Urothelium cell line (cell line): ENCODE data around the gene CAMK1G.

Experiments used
- DNase-seq: peaks from one replicate; pipeline ENCODE4 v3.0.0; 2011; ENCODE audit warnings: low spot score, mixed read lengths
- FAIRE-seq: peaks from 2 replicates; lab custom pipeline; 2011; peaks lifted over from hg19 to GRCh38; lab: Jason Lieb, UNC

The CAMK1G gene

GRCh38 chr1:209597499-209597898 is 14.0 kb downstream of the CAMK1G start:
- no peak for FAIRE-seq
- no peak for DNase-seq

- FAIRE-seq, result no peak
- DNase-seq, result no peak
Observed at GRCh38 chr1:209598227-209598626, 14.7 kb downstream of the CAMK1G start.

- DNase-seq (no peak), FAIRE-seq (no peak)
Observed at GRCh38 chr1:209600541-209600940, 17.0 kb downstream of the CAMK1G start.

DNA sequence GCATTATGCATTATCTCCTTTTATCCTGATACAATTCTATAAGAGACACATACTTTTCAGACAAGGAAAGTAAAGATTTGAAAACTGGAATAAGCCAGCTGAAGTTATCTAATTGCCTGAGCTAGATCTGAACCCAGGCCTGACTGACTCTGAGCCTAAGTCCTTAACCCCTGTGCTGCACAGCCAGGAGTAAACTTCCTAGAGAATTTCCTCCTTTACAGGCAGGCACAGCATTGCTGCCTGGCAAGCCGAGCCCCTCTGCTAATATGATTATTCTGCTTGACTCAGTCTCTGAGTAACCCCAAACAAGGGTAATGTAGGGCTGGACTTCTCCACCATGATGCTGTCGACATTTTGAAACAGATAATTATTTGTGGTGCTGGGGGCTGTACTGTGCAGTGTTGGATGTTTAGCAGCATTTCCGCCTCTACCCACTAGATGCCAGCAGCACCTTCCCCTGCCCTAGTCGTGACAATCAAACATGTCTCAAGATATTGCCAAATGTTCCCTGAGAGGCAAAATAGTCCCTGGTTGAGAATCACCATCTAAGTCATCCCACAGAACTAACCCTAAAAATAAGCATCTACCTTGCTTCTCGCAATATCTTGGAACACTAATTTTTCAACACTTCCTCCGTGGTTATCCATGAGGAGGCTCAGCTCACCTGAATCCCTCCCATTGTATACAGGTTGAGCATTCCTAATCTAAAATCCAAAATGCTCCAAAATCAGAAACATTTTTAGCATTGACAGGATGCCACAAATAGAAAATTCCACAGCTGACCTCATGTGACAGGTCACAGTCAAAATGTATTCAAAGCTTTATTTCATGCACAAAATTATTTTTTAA is 18.5 kb downstream of the CAMK1G start:
- DNase-seq (peak; percentile 63), FAIRE-seq (peak; percentile 27)

DNA sequence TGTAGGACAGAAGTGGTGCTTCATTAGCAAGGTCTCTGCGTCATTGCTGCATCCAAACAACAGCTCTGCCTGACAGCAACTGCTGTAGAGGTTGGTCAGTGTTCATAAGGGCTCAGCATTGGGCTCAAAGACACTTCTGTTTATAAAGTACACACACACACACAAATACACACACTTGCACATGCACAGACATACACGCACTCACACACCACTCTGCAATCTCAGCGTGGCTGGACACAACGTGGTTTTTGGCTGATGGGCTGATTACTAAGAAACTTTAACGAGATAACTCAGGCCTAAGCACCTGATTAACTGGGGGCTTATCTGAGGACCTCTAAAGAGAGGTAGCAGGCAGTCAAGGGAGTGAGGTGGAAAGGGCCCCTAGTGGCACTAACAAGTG is 20.4 kb downstream of the CAMK1G start:
- FAIRE-seq (no peak), DNase-seq (no peak)

- peak; percentile 17 for DNase-seq
- FAIRE-seq, result no peak
Observed at GRCh38 chr1:209607102-209607794, 23.7 kb downstream of the CAMK1G start.

- DNase-seq, result no peak
- FAIRE-seq, result no peak
Observed at GRCh38 chr1:209607795-209608178, 24.3 kb downstream of the CAMK1G start.

DNA sequence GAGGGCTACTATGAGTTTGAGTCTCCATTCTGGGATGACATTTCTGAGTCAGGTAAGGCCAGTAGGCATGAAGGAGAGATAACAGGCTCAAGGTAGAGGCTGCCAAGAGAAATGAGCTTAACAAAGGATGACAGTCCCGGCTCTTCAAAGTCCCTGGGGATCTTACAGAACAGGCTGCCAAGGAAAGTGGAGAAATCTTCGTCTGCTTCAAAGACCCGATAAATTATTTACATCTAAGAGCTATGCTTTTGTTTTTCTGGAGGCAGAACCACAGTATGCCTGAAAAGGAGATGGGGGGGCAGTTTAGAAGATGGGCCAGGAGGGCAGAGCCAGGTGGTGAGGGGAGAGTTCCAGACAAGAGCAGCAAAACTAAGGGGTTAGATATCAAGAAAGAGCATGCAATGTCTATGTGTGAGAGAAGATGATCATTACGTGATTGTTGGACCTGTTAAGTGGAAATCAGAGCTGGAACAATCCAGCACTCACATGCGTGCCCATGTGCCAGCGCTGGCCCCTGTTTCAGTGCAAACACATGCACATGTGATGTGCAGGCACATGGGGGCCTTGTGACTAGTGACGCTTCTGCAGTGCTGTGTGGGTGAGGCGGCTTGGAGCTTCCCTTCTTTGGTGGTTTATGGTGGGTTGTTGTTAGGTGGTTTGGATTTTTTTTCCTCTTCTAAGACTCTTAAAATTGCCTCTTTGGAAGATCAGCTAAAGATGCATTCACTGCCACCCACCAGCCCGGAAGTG is 25.7 kb downstream of the CAMK1G start:
- FAIRE-seq, result no peak
- no peak for DNase-seq

GRCh38 chr1:209609791-209610630 is 26.5 kb downstream of the CAMK1G start:
- peak; percentile 13 for FAIRE-seq
- peak; percentile 30 for DNase-seq

GRCh38 chr1:209610631-209610905 is 27.1 kb downstream of the CAMK1G start:
- DNase-seq (no peak), FAIRE-seq (no peak)

- DNase-seq, result no peak
- no peak for FAIRE-seq
Observed at GRCh38 chr1:209611771-209612570, 28.5 kb downstream of the CAMK1G start.

GRCh38 chr1:209612646-209613399 is 29.3 kb downstream of the CAMK1G start:
- no peak for DNase-seq

DNA sequence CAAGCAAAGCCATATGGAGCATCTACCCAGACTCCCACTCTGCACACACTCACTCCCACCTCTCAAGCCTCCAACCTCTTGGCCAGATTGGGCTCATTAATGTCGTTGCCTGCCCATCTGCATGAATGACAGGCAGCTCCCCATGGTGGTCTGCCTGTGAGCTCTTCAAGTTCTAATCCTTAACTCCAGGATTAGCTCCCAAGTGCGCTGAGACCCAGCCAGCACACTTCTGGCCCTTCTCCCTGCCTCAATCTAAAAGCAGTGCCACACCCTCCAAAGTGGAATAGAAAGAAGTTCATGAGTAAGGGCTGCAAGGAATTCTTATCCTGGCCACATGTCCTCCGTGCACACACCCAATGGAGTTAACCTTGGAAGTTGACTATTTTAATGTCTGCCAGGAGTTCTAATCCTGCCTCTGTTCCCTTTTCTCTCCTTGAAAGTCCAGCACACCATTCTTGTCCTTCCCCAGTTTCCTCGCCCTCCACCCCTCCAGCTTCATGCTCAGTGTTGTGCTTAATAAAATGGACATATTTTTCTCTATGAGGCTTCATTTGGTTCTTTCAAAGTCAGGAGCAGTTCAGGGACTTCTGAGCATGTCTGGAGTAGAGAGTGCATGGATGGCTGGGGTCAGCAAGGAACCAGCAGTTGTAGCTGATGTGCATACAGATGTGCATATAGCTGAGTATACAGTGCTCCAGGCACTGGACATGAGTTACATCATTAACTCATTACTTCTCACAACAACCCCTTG is 30.1 kb downstream of the CAMK1G start:
- DNase-seq, result no peak
- FAIRE-seq, result no peak

More at GRCh38 chr1:209612646-209613399, 29.3 kb downstream of the CAMK1G start:
- no peak for FAIRE-seq

GRCh38 chr1:209614151-209614420 is 30.6 kb downstream of the CAMK1G start:
- no peak for DNase-seq
- FAIRE-seq, result no peak

- no peak for FAIRE-seq
Observed at GRCh38 chr1:209614906-209615305, 31.4 kb downstream of the CAMK1G start.

GRCh38 chr1:209616366-209617046 is 33.0 kb downstream of the CAMK1G start:
- FAIRE-seq (no peak), DNase-seq (no peak)

More at GRCh38 chr1:209614906-209615305, 31.4 kb downstream of the CAMK1G start:
- no peak for DNase-seq

DNA sequence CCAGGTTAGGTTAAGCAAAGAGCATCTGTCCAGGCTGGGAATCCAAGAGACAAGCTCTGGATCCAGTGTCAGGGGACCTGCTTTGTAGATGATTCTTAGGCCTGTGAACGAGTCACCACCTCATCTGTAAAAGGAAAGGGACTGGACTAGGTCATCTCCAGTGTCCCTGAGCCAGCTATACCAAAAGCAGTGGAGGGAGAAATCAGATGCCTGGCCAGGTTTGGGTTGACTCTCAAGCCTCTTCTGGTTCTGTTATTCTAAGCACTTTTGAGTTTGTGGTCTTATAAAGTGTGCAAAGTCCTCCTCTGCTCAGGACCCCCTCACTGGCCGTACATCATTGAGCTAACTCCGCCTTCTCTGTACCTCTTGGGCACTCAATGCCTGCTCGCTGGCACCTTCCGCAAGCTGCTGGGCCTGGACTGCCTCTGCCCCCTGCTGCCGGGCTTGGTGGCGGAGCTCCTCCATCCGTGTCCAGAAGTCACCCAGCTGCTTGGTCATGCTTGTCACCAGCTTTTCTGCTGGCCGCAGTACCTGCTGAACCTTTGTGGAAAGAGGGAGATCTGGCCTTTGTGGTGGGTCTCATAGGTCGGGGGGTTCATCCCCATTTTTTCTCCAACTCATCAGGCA is 33.6 kb downstream of the CAMK1G start:
- FAIRE-seq, result no peak
- no peak for DNase-seq

DNA sequence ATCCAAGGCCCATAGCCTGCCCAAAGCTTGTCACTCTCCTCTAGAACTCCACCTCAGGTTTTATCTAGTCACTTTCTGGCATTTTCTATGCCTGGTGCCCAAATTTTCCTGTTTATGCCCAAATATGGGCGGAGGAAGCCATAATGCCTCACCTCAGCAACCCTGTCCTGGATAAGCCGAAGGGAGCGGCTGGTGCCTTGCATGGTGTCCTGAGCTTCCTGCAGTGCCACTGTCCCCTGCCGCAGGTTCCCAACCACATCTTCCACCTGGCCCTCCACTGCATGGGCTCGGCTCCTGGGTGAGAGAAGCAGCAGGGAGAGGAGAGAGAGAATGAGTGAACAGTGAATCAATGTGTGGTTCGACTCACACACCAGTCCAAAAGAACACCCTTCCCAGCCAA is 34.2 kb downstream of the CAMK1G start:
- no peak for FAIRE-seq

More for the DNA sequence above, 34.2 kb downstream of the CAMK1G start:
- no peak for DNase-seq
